WI38 (cell line): Measurements from ENCODE around the gene SPATA46.

ENCODE experiments used
- H3K4me3 ChIP-seq: 2 replicates; pipeline ENCODE4 v1.5.1; 2011; ENCODE audit warnings: low read depth, mild to moderate bottlenecking, control low read depth, low read length
- TF ChIP-seq, protein P1 (sequence below): IDR thresholded peaks from 2 replicates; pipeline ENCODE4 v1.5.1; 2012; ENCODE audit warnings: low read depth, mild to moderate bottlenecking, control low read depth, low read length

Gene SPATA46

DNA sequence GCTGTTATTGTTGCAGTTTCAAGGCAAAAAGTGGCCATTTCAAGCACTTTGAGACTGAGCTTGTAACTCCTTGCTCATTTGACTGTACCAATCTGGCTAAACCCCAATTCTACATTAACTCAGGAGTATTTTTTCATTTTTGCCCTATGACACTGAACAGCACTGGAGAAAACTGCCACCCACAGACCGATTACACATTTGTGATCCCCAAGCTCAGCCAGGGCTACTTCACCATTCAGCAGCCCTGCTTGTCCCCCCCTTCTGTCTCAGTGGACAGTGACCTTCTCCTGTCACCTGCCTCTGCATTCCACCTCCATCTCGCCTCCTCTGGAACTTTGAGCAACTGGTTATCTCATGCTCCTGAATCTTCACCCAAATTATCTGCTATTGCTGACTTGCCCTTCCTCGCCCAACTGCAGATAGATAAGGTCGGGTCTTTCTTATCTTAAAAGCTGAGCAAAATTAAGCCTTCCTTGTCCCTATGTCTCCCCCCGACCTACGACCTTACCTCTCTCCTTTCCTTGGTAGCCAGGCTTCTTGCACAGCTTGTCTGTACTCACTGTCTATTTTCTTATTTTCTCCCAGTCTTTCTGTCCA lies 25.3 kb downstream of the SPATA46 start:
- TF ChIP-seq, protein P1, sequence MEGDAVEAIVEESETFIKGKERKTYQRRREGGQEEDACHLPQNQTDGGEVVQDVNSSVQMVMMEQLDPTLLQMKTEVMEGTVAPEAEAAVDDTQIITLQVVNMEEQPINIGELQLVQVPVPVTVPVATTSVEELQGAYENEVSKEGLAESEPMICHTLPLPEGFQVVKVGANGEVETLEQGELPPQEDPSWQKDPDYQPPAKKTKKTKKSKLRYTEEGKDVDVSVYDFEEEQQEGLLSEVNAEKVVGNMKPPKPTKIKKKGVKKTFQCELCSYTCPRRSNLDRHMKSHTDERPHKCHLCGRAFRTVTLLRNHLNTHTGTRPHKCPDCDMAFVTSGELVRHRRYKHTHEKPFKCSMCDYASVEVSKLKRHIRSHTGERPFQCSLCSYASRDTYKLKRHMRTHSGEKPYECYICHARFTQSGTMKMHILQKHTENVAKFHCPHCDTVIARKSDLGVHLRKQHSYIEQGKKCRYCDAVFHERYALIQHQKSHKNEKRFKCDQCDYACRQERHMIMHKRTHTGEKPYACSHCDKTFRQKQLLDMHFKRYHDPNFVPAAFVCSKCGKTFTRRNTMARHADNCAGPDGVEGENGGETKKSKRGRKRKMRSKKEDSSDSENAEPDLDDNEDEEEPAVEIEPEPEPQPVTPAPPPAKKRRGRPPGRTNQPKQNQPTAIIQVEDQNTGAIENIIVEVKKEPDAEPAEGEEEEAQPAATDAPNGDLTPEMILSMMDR = no peak
- no peak overlapping the region for H3K4me3 ChIP-seq

DNA sequence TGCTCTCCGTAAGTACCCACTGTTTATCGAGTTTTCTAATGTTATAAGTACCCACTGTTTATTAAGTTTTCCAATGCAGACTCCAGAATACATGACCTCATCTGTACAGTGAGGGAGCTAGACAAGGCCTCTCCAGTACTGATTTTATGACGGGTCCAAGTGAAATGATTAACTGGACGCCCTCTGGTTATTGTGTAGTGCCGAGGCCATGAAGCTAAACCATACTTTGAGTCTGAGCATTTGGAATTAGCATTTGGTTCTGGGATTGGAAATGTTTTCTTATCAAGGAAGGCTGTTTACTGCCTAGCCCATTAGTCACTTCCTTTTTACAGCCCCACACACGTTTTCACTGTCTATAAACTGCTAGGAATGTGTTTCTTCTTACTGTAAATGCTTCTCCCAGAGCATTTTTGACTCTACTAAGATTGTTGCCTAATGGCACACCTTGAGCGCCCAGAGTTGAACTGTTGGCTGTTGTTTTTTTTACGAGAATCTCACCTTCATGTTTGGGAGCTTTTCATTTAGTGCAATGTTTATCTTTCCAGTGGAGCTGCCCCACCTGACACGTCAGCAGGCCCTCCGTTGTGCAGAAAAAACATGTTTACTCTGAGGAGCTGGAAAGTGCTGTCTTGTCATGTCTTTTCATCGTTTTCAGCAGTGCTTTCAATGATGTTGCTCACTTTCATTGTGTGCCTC lies 26.9 kb downstream of the SPATA46 start:
- no peak overlapping the region for H3K4me3 ChIP-seq
- TF ChIP-seq, protein P1 = no peak

DNA sequence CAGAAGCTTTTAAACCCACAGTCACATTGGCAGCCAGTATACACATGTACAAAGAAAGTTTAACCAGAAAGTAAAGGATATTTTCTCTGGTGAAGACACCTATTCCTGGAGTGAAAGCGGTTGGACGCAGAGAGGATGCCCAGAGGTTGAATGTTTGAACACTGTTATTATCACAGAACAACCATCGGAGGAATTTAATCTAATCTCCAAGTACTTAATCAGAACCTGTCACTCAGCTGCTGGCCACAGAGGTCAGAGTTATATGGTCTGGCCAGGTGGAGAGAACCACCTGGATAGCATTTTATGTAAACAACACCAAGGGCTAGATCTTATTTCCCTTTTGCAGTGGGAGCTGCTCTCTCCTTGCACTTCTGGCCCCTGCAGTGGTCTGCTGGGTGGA lies 29.4 kb downstream of the SPATA46 start:
- TF ChIP-seq, protein P1 = no peak
- H3K4me3 ChIP-seq = no peak overlapping the region

DNA sequence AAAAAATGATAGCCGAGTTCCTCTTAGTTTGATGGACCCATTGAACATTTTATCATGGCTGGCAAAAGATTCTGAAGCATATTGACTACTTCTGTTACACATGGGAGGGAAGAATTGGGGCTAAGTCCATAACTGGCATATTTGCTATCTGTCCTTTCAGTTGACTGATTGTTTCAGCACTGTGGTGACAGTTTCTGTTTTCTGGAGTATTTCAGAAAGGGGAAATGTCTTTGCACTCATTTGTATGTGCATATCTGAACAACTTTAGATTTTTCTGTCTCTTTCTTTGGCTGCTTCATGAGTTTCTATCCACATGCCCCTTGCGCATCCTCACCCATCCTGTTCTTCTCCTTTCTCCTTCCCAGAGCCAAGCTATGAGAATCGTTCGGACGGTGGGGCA lies 33.2 kb downstream of the SPATA46 start:
- TF ChIP-seq, protein P1 = no peak
- no peak overlapping the region for H3K4me3 ChIP-seq

DNA sequence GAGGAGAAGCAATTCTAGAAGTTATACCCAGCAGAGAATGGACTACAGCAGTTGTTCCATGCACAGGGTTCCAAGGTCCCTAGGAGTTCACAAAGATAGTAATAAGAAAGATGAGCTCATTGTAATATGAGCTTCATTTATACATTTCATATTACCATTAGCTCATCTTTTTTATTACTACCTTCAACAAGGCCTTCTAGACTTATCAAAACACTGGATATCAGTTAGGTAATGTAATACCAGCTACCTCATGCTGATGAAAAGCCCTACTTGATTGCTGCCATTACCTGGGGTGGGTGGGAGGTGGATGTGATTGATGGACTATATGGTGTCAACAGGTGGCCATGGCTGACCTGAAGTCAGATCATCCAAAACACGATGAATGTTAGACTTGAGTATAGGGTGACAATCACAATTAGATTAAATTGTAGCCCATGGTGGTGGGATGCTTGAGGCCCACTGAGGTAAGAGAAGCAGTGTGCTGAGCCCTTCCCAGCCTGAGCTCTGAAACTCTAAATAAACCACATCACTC lies 34.1 kb downstream of the SPATA46 start:
- TF ChIP-seq, protein P1 = no peak
- H3K4me3 ChIP-seq = no peak overlapping the region

DNA sequence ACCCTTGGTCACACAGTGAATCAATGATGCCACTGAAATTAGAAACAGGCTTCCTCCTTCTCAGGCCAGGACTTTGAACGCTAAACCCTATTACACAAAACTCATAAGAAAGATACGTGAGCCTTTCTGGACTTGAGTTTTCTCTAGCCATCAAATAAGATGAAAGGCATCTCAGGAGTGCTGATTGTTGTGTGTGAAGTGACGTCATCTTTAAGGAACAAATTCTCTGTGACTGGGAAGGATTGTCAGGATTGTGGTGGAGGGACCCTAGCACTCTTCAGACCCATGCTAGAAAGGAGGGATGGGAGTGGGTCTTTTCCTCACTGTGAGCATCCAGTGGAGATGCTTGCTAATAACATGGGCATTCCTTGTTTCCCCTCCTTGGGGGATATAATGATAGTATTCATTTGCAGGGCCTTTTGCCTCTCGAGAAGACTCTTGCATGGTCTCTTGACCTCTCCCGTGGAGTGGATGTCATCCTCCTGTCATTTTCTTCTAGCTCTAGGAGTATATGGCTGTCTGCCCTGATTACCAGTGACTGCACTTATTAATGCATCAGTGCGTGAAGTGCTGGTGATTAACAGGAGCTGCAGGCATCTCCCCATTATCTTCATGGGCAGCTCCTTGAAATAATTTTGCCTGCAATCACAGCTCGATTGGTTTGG lies 39.9 kb downstream of the SPATA46 start:
- H3K4me3 ChIP-seq = no peak overlapping the region
- TF ChIP-seq, protein P1 = no peak

DNA sequence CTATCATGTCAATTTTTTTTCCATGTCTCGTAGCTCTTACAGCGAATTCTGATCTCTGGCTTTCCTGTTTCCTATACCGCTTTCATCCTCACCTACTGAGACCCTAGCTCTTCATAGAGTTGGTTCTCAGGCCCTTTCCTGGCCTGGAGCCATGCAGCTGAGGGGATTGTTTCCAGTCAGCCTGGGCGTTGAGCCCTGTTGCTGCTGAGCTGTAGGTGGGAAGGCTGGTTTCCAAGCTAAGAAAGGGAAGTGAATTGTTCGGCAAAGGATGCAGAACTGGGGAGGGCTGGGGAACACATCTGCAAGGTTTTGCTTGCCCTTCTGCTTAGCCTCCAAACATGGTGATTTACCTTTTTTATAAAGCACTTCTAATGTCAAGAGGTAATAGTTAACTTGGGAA lies 41.5 kb downstream of the SPATA46 start:
- H3K4me3 ChIP-seq = no peak overlapping the region
- TF ChIP-seq, protein P1 = no peak
